Lower leg skin (tissue), 4 donors: Measurements from ENCODE around the gene NNMT. TPM values are rescaled to one million over a fixed set of nuclear protein-coding genes. Genes with fewer than 3 reads are reported as not detected.

ENCODE experiments used
- DNase-seq, 2 donors: peaks; one replicate each; pipeline ENCODE4 v3.0.0-alpha.2; 2019; ENCODE audit warnings: low spot score in 2 of 2
- H3K4me3 ChIP-seq: fragments of 200-600 bp; sonication (generic); 2 replicates; pipeline ENCODE4 v1.5.1; 2017; ENCODE audit warnings: mild to moderate bottlenecking, low read depth; ENCODE audit not compliant: poor library complexity, severe bottlenecking
- CTCF ChIP-seq, 3 donors: fragments of 450-650 bp; IDR thresholded peaks; one replicate each; pipeline ENCODE4 v1.5.1; 2016; ENCODE audit warnings: antibody characterized with exemption in 3 of 3, mild to moderate bottlenecking in 3 of 3, moderate library complexity in 2 of 3
- POLR2A ChIP-seq, 2 donors: fragments of 450-650 bp; IDR thresholded peaks; one replicate each; pipeline ENCODE4 v1.6.1; 2016 to 2017; ENCODE audit warnings: antibody characterized with exemption in 2 of 2, mild to moderate bottlenecking in 1 of 2, moderate library complexity in 1 of 2
- WGBS, 2 donors: methylation state at CpG; one replicate each; pipeline ENCODE4 v1.1.5; 2018; 5-methylcytosine and 5-hydroxymethylcytosine counted together
- intact Hi-C: fragments of 100-400 bp; cut with DNase I; formaldehyde crosslinking; loops from one replicate; pipeline ENCODE4 v1.15.0; 2023; ENCODE audit warnings: low total_unique reads
- total RNA-seq, 4 donors: library from RNA; depleted of rRNA; stranded (reverse); fragments of >200 nt; gene quantifications; one replicate each; pipeline ENCODE4 v1.1.0, GENCODE V29; 2016

Gene NNMT
- total RNA-seq, 4 donors from 2014 or later: 137 to 381 (median 145) TPM

- TF ChIP-seq POLR2A (IDR thresholded peaks at IDR 0.05): no peak
- no peak for TF ChIP-seq CTCF (IDR thresholded peaks at IDR 0.05)
- no peak overlapping the region for H3K4me3 ChIP-seq
- no peak for DNase-seq
- intact Hi-C loops: no loop called here
- 85 to 90% methylated on average over 4 of the region's 4 CpGs for WGBS, 2 donors
Measured at GRCh38 chr11:114301088-114301487, 4.9 kb downstream of the NNMT start.

- H3K4me3 ChIP-seq: no peak overlapping the region
Measured at GRCh38 chr11:114301927-114302326, 5.7 kb downstream of the NNMT start.

GRCh38 chr11:114302663-114303062 lies 6.5 kb downstream of the NNMT start:
- TF ChIP-seq POLR2A (IDR thresholded peaks at IDR 0.05): no peak
- TF ChIP-seq CTCF (IDR thresholded peaks at IDR 0.05): no peak
- no peak for DNase-seq
- WGBS, 2 donors: 46 to 49% methylated on average over 1 of the region's 1 CpG
- H3K4me3 ChIP-seq: no peak overlapping the region
- intact Hi-C loops: no loop called here

More at GRCh38 chr11:114301927-114302326, 5.7 kb downstream of the NNMT start:
- no peak for TF ChIP-seq POLR2A (IDR thresholded peaks at IDR 0.05)
- no peak for TF ChIP-seq CTCF (IDR thresholded peaks at IDR 0.05)
- DNase-seq: no peak
- intact Hi-C loops: no loop called here

GRCh38 chr11:114304065-114304464 lies 7.9 kb downstream of the NNMT start:
- no peak overlapping the region for H3K4me3 ChIP-seq
- DNase-seq: no peak
- WGBS, 2 donors: 72 to 73% methylated on average over 1 of the region's 1 CpG
- intact Hi-C loops: no loop called here
- TF ChIP-seq POLR2A (IDR thresholded peaks at IDR 0.05) (no peak), CTCF (IDR thresholded peaks at IDR 0.05) (no peak)

GRCh38 chr11:114304969-114305368 lies 8.8 kb downstream of the NNMT start:
- TF ChIP-seq CTCF (IDR thresholded peaks at IDR 0.05) (no peak), POLR2A (IDR thresholded peaks at IDR 0.05) (no peak)
- intact Hi-C loops: no loop called here
- H3K4me3 ChIP-seq: no peak overlapping the region
- WGBS, 2 donors: 70% methylated on average over 1 of the region's 1 CpG
- DNase-seq: no peak

- intact Hi-C loops: no loop called here
- DNase-seq: peak; percentile 73 to 91
- no peak overlapping the region for H3K4me3 ChIP-seq
- TF ChIP-seq POLR2A (IDR thresholded peaks at IDR 0.05) (no peak), CTCF (IDR thresholded peaks at IDR 0.05) (no peak)
- WGBS, 2 donors: 26 to 39% methylated on average over 9 of the region's 9 CpGs
Measured at GRCh38 chr11:114307524-114308203, 11.5 kb downstream of the NNMT start.
